ENCODE data around the gene SLC16A11.

Gene SLC16A11

DNA sequence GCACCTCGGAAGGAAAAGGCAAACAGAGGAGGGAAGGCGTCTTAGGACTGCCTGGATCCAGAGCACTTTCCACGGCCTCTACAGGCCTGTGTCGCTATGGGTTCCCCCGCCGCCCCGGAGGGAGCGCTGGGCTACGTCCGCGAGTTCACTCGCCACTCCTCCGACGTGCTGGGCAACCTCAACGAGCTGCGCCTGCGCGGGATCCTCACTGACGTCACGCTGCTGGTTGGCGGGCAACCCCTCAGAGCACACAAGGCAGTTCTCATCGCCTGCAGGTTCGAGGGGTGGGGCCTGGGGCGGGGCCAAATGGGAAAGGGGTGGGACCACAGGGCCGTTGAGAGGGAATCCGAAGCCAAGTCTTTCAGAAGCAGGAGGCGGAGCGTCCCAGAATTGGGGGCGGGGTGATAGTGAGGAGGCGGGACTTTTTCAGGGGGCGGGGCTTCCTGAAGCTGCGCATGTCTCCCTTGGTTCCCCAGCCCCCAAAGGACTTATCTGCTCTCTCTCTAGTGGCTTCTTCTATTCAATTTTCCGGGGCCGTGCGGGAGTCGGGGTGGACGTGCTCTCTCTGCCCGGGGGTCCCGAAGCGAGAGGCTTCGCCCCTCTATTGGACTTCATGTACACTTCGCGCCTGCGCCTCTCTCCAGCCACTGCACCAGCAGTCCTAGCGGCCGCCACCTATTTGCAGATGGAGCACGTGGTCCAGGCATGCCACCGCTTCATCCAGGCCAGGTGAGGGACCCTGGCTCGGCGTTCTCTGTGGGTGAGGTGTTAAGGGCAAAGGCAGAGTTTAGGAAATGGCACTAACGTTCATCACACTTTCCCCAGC, 20.1 kb downstream of the SLC16A11 start:
- peak; percentile 51 for DNase-seq

DNA sequence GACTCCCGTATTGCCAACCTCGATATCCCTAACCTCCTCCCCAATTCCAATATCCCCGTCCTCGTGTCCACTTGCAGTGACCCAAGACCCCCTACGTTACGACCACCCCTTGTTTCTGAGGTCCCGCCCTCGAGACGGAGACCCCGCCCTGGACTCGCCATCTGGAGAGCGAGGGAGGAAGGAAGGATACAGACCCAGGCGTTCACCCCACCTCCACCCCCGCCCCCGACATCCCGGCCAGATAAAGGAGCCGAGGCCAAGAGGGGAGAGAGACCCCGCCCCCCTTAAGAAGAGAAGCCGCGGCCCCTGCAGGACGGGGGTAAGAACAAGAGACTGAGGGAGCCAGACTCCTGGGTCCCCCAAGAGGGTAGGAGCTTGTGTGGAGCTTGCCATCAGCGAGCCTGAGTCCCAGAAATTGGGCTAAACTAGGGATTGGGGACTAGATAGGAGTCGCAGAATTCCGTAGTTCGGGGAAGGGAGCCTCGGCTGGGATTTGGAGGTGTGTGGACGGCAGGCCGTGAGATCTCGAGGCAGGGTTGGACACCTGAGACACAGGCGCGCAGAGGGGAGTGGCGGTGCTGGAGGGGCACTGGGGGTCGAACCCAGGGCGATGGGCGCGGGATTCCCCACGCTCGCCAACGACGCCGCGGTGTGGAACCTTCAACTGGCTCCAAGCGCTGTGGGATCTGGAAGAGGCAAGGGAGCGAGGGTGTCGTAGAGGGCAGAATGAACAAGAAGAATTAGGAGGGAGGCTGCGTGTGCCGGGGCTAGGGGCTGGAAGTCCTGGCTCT, 20.9 kb downstream of the SLC16A11 start, which contains the start of gene BCL6B:
TSS of gene BCL6B (plus strand) at position 270 of the 791 bp plus-strand sequence. CDS start 622 bp downstream, outside the sequence.
- no peak for DNase-seq

DNA sequence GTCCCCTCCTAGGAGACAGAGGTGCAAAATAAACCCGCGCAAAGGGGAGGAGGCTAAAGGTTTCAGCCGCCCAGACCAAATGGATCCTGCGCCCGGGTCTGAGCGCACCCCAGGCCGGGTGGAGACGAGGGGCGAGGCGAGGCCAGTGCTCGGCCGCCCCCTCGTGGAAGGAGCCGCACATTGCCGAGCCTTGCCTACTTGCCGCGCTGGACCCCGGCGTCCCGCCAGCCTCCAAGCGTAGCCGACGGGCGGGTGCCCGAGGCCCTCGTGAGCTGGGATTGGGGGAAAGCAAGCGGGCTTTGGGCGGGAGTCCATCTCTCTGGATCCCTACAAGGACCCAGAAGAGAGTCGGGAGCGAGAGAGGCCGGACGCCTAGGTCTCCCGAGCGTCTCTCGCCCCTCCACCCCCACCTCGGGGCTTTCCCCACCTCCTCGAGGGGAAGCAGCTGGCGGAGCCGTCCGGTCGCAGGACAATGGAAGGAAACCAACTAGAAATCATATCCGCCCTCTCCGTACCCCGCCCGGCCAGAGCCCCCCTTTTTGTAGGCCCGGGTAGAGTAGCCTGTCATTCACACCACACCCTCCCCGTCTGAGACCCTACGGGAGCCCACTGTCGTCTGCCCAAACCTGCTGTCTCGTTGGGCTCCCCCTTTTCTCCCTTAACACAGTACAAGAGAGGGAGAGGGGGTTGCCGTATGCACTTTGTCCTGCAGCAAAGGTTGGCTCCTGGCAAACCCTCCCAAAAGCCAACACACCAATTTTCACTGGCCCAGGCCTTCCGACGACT, 21.7 kb downstream of the SLC16A11 start:
- DNase-seq = peak; percentile 15

DNA sequence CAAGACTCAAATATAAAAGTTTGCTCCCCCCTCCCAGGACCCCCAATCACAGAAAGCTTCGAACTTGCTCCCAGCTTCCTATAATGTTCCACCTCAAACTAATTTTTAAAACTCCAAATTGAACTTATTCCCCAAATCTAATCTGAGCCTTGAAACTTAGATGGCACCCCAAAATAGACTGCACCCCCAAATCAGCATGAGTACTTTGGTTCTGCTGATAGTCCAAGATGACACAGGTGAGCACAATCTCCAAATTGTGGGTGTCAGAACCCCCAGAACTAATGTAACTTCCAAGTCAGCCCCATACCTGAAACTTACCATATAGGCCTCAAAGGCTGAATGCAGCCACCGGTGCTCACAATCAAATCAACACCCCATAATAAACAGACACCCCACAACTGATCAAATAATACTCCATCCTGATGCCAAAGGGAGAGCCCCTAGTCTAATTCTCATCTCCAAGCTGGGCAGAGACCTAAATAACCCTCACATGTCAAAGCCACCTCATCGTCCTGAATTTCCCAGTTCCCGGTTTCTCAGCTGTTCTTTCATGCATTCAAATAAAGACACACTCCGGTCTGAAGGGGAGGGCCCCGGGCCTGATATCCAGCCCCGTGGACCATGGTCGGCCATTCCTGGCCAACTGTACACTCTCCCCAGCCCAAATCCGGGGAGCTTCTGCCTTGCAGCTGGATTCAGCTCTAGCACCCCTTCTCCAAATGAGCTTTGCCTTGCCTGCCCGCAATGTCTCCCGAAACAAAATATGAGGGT, 22.8 kb downstream of the SLC16A11 start:
- DNase-seq = no peak

DNA sequence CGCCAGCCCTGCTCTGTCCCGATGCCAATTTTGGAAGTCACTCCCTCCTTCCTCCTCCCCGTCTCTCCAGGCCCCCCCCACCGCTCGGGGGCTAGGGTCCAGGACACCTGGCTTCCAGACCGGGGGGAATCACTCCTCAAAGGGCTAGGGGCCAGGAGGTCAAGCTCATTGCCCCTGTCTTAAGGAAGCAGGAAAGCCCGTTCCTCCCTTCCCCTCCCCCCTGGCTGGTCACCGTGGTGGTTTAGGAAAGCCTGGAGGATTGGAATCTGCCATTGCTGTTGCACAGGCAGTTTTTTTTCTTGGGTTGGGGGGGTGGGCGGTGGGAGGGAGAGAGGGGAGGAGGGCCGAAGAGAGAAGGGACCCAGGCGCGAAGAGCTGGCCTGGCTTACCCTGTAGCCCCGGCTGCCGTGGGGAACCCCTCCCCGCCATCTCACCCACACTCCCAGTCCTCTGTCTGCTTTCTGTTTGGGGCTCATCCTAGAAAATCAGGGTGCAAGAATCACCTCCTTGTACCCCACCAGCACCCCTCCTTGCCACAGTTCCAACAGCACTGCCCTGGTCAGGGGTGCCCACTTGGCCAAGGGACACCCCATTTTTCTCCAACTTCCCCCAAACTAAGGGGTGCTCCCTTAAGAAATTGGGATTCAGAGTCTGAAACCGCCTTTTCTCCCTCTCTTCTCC, 23.9 kb downstream of the SLC16A11 start:
- no peak for DNase-seq

DNA sequence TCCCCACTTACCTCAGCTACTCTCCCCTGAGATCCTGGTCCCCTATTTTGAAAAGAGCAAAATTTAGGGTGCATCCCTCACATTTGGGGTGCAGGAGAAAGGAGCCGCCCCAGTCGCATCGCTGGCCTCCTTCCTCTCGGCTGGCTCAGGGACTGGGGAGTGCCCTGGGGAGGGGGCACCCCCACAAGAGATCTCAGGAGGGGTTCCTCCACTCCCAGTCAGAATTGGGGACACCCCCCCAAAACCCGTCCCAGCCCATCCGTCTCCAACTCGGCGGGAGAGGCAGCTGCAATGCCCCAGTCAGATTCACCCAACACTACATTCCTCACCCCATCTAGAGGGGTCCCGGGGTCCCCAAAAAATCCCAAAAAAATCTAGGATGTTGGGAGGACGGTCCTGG, 24.5 kb downstream of the SLC16A11 start:
- no peak for DNase-seq

DNA sequence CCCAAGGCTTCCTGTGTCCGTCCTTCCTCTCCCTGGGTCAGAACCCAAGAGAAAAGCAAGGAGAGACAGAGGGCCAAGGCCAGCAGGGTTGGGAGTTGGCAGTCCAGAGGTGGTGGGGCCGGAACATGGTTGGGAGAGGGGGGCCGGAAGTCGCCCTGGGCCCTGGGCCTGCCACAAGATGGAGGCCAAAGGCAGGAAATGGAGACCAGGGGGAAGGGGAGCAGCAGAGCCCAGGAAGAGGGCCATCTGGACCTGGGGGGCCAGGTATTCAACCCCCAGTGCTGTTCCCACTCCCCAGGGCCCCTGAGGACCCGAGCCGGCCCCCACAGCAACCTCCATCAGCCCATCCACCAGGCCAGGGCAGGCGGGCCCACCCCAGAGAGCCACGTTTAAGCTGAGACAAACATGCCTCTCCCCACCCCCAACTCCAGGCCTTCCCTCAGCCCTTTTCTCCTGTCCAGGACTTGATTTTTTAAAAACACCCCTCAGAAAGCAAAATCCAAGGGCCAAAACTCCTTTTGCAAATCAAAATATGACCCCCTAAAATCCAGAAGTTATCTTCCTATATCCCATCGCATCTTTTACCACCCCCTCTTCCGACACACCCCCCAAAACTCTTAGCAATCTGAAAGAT, 25.4 kb downstream of the SLC16A11 start:
- DNase-seq = no peak

DNA sequence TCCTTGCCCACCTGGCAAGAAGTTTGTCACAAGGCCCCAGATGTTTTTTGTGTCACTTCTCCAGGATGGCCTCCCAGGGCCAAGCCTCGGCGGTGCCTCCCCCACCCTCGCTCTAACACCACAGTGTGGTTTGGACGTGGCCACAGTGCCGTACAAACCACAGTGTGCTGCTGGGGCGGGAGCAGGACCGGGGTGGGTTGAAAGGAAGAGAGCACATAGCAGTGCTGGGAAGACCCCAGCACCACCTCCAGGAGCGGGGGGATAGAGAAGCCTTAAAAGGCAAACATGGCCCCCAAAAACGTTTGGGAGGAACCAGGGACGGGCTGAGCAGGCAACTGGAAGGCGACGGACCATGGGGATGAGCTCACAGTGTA, 26.1 kb downstream of the SLC16A11 start:
- DNase-seq = no peak

DNA sequence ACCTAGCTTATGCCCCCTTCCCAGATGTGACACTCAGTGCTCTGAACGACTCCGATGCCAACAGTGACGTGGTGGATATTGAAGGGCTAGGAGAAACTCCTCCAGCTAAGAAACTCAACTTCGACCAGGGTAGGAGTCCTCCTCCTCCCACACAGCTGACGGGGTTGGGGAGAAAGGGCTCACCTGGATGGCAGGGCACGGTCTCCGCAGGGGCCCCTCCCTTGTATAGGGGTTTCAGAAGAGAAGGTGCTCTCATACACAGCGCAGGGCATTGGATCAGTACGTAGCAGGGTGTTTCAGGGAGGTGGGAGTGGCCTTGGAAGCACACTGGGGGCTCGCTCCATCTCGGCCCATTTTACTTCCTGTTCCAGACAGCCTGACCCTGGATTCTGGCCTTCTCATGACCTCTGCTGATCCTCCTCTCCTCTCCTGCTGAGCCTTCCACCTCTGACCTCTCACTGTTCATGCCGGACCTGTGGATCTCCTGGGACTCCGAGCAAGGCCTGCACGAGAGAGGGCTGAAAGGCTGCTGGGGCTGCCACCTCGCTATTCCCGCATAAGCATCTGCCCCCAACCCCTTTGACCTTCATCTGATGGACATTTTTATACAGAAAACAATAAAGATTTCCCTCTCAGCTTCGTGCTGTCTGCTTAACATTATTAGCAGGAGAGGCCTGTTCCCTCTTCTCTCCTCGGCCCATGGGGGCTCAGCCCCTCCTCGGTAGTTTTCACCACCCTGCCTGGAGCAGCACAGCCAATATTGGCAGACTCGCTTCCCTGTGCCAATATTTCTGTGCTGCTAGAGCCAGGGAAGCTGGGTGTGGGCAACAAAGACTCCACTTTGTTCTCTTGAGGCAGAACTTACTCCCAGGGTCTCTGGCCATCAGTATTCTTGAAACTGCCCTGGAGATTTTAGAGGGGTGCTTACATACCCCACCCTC, 26.7 kb downstream of the SLC16A11 start:
- no peak for DNase-seq

DNA sequence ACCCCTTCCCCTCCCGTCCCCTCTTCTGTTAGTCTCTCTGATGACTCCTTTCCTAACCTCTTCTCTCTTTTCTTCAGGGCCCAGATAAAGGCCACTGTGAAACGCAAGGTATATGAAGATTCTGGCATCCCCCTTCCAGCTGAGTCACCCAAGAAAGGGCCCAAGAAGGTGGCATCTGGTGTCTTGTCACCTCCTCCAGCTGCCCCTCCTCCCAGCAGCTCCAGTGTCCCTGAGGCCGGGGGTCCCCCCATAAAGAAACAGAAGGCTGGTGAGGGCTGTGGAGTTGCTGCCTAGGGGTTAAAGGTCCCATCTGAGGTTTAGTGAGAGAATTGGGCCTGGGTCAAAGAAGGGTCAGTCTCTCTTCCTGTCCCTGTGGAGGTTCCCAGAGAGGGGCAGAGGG, 27.5 kb downstream of the SLC16A11 start:
- DNase-seq = no peak

DNA sequence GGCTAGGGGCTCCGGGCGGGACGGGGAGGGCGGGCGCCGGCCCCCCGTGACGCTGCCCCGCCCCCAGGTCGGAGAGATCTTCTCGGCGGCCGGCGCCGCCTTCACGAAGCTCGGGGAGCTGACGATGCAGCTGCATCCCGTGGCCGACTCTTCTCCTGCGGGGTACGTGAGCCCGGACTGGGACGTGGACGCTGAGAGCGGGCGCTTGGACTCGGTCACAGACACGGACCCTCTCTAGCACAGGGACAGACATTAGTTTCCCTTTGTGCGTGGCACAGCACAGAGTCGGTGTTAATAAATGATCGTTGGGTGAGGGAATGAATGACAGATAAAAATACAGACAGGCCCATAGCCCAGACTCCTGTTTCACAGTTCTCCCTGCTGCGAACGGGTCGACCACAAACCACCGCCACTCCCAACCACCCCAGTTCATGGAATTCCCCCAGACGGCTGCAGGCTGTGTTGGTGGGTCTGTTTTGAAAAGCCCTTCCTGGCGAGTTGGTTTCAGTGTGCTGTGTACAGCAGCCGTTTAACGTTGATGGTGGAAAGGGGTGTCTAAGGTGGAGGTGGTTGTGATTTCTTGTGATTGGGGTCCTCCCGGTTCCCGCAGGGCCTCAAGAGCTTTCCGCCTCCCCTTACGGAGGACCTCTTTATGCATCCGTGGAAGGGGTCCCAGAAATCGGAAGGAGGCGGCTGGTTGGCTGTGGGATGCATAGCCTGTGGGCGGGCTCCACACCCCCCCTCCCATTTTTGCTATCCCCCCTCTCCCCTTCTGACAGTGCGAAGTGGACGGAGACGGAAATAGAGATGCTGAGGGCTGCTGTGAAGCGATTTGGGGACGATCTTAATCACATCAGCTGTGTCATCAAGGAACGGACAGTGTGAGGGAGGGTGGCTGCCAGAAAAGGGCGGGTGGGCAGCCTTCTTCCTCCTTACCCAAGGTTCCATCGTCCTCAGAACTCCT, 28.6 kb downstream of the SLC16A11 start:
- DNase-seq = peak; percentile 57

DNA sequence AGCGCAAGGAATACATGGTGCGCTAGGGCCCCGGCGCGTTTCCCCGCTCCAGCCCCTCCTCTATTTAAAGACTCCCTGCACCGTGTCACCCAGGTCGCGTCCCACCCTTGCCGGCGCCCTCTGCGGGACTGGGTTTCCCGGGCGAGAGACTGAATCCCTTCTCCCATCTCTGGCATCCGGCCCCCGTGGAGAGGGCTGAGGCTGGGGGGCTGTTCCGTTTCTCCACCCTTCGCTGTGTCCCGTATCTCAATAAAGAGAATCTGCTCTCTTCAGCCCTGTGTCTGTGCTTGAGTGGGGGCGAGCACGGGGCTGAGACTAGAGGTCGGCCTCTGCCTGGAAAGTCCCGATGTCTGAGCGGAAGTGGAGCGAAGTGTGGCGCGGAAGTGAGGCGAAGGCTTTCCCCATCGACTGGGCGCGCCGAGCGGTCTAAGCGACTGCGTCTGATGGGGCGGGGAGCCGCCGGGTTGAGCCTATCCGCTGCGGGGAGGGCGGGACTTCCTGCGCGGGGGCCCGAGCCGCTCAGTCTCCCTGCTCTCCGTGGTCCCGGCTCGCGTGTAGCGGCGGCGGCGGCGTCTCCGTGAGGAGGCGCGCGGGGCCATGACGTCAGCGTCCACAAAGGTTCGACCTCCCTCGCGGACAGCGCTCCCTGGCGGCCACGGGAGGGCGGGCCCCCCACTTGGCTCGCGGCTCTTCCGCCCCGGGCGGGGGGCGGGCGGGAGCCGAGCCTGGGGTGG, 29.5 kb downstream of the SLC16A11 start:
- peak; percentile 74 for DNase-seq

DNA sequence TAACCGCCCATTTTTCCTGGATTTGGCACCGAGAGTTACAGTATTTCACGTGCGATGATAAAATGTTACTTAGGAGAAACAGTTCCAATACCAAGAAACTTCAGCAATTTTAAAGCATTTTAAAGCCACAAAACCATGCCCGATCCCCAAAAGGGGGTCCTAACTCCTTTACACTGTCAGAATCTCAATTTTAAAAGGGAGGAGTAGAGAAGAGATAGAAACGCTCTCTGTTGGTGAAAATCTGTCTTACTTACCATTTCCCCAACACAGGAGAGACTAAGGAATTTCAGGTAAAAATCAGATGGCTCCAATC, 32.0 kb downstream of the SLC16A11 start:
- no peak for DNase-seq

DNA sequence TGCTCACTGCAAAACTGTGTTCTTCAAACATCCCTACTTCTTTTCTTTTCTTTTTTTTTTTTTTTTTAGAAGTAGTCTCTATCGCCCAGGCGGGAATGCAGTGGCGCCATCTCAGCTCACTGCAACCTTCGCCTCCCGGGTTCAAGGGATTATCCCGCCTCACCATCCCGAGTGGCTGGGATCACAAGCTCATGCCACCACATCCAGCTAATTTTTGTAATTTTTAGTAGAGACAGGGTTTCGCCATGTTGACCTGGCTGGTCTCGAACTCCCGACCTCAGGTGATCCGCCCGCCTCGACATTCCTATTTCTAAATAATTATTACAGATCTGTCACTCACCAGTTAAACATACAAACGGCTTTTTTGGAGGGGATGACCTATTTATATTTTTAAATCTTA, 32.5 kb downstream of the SLC16A11 start:
- no peak for DNase-seq

DNA sequence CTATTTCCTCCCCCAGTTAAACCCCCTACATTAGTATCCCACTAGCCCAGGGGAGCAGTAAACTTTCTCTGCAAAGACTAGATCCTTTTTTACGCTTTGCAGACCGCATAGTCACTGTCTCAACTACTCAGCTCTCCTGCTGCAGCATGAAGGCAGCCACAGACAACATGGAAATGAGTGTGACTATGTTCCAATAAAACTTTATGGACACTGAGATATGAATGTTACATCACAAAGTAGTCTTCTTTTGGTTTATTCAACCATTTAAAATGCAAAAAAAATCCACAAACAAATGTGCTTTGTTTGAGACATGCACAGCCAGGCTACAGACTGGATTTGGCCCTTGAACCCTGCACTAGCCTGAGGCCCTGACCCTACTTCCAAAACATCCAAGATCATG, 33.4 kb downstream of the SLC16A11 start:
- DNase-seq = no peak

DNA sequence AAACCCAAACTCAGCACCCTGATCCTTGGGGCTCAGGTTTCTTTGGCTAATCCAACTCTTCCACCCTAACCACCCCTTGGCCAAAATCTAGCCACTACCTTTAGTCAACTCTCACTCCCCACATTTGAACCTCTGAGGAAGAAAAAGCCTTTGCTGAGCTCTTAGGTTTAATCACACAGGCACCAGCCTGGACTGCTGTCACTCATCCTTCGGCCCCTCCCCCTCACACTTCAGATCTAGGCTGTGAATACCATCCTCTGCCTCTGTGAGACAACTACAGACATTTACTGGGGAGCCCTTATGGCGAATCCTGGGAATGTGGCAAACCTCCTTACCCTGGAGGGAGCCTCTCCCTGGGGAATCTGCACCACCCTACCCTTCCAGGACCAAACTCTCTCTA, 36.7 kb downstream of the SLC16A11 start:
- DNase-seq = no peak

DNA sequence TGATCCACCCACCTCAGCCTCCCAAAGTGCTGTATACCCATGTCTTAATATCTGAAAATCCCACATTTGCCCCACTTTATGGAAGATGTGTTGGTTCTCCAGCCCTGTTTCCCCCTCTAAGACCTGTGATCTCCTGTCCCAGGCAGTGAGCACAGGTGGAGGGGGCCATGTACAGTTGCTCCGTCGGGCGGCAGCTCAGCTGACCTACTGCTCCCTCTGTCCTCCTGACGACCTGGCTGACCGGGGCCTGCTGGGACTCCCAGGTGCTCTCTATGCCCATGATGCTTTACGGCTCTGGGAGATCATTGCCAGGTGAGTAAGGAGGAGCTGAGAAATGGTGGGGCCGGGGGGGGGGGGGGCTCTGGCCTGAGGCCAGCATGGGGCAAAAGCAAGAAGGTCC, 38.2 kb downstream of the SLC16A11 start:
- DNase-seq = no peak

All from NCI-H526 treated with DMSO at 0.1 percent for 48 hours (cell line).